HG02981 (cell line): ENCODE measurements around the gene GHITM.

Experiments
- ATAC-seq: cut with Tn5 transposase; IDR thresholded peaks from one replicate; pipeline ENCODE4 v1.9.1; 2021; ENCODE audit warnings: mild to moderate bottlenecking, moderate library complexity; ENCODE audit not compliant: unreplicated experiment

GHITM gene

GRCh38 chr10:84198206-84198915, 59.1 kb downstream of the GHITM start:
- no peak for ATAC-seq

DNA sequence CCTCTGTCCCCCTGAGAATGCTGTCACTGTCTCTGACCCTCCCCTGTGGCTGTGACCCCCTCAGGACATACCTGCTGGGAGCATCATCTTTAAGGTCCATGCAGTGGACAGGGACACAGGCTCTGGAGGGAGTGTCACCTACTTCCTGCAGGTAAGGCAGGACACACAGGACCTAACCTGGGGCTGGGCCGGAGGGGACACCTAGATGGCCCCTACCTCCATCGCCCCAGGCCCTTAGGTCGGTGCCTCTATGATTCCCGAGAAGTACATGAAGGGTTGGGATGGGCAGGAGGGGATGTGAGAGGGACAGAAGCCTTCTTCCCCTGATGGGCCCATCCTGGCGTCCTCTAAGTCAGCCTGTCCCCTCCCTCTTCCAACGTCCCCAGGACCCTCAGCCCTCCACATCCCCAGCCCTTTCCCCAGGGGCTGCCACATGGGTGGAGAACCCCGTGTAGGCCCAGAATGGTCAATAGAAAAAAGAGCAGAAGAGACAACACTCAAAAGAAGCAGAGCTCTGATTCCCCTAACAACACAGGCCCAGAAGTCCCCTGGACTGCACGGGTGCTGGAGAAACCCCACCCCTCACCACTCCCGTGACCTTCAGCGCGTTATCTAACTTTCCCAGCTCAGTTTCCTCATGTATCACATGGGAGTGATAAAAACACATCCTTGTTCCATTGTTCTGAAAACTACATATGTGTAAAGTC, 61.4 kb downstream of the GHITM start:
- ATAC-seq: no peak

DNA sequence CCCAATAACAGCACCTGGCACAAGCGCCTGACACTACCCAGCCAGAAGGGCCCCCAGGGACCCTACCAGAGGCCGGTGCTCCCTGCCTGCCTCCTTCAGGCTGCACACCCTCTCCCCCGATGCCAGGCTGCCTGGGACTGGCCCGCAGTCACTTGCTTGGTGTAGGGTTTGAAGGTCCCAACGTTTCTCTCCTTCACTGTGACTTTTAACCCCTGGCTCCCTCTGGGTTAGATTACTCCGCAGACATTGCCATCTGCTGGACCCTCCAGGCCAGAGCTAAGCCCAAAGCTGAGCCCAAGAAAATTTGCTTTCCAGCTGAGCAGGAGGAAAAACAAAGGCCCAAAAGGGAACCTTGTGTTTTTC, 61.9 kb downstream of the GHITM start:
- ATAC-seq: no peak

- ATAC-seq: no peak
These were observed 62.4 kb downstream of the GHITM start for GRCh38 chr10:84201682-84202081.

DNA sequence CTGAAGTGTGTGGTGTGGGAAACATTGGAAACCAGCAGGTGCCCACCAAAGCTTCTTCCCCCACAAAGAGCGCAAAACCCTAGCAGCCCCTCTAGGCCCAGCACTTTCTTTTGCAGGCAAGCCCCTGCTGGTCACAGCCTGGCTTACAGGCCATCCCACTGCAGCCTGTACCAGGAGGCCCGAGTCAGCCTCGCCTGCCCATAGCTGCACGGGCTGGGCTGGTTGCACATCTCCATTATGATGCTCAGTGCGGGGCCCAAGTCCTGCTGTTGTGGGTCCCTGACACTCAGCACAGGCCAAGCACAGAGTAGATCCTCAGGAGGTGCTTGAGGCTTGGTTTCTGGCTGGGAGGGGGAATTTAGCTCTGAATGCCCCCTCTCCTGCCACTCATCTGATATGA, 63.0 kb downstream of the GHITM start:
- no peak for ATAC-seq
